IMR-90 (cell line): ENCODE measurements around the gene SDC3. TPM values are rescaled to one million over a fixed set of nuclear protein-coding genes. Genes with fewer than 3 reads are reported as not detected.

Experiments used
- ELK1 ChIP-seq: fragments of 150-350 bp; IDR thresholded peaks from 2 replicates; pipeline ENCODE4 v1.6.1; 2016; ENCODE audit warnings: low read depth, mild to moderate bottlenecking, low read length, moderate library complexity, borderline replicate concordance
- NFE2L2 ChIP-seq: fragments of 150-350 bp; IDR thresholded peaks from 2 replicates; pipeline ENCODE4 v1.6.1; 2016; ENCODE audit warnings: low read depth, mild to moderate bottlenecking, low read length
- polyA plus RNA-seq, 3 experiments: library from polyadenylated mRNA; depleted of rRNA; stranded (reverse); fragments of >200 nt; gene quantifications; 2 replicates each; pipeline ENCODE4 v1.2.3, GENCODE V29; 2012; ENCODE audit warnings: low replicate concordance in 1 of 3
- total RNA-seq: library from RNA; depleted of rRNA; stranded (reverse); fragments of >200 nt; gene quantifications from 2 replicates; pipeline ENCODE4 v1.2.3, GENCODE V29; 2012

Gene SDC3
- total and polyA plus RNA-seq, 2 of the 4 experiments (the other 2 are of a cell fraction), result 13.1 to 71.5 TPM

DNA sequence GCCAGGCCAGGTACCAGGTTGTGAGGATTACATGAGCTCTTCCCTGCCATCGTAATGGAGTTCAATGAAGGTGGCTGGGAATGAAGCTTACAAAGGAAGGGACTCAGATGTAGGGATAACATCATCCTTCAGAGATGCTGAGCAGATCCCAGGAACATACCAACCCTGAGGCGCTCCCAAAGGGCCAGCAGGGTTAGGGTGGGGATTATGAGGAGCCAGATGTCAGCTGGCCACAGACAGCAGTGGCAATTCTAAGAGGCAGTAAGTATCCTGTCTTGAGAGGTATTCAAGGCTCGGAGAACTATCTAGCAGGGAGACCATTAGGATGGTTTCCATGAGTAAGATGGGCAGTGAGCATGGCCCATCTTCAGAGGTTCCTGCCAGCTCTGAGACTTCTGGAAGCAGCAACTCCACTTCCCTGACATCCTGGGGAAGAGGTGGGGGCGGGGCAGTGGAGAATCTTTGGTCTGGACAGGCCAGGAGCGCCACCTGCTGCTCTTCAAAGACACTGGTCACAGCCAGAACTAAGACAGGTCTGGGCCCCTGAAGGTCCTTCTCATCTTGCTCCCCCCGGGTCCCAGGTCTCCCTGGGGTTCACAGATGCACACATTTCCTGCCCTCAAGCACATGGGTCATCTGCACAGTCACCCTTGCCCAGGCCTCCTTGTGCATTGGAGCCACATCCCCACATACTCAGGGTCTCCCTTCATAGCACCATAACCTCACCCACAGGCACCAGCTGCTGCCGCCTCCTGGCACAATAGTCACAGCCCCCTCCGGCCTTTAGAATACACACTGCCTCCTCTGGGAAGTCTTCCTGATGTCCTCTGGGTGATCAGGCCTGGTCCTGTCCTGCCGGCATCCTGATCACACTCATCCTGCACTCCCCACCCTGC is 2.7 kb upstream of the SDC3 start (continued):
- no peak for TF ChIP-seq ELK1
- TF ChIP-seq NFE2L2, result no peak
